Ishikawa (cell line): Measurements from ENCODE around the gene PEMT.

Source experiments
- CEBPB ChIP-seq: IDR thresholded peaks from 2 replicates; pipeline ENCODE4 v1.6.1; 2012
- CREB1 ChIP-seq: IDR thresholded peaks from 2 replicates; pipeline ENCODE4 v1.6.1; 2012; ENCODE audit warnings: low read depth
- EP300 ChIP-seq: IDR thresholded peaks from 2 replicates; pipeline ENCODE4 v1.6.1; 2012; ENCODE audit warnings: borderline replicate concordance
- RAD21 ChIP-seq: IDR thresholded peaks from 2 replicates; pipeline ENCODE4 v1.6.1; 2012; ENCODE audit warnings: low read depth
- TAF1 ChIP-seq: IDR thresholded peaks from 2 replicates; pipeline ENCODE4 v1.6.1; 2012; ENCODE audit warnings: low read depth, mild to moderate bottlenecking
- TCF12 ChIP-seq: IDR thresholded peaks from 2 replicates; pipeline ENCODE4 v1.6.1; 2012; ENCODE audit warnings: low read depth
- YY1 ChIP-seq: IDR thresholded peaks from 2 replicates; pipeline ENCODE4 v1.6.1; 2012; ENCODE audit warnings: low read depth
- ZBTB7A ChIP-seq: IDR thresholded peaks from 2 replicates; pipeline ENCODE4 v1.6.1; 2012; ENCODE audit warnings: low read depth
- TF ChIP-seq, protein P1 (sequence below): IDR thresholded peaks from 2 replicates; pipeline ENCODE4 v1.6.1; 2012; ENCODE audit warnings: low read depth, mild to moderate bottlenecking
- TF ChIP-seq, protein P2 (sequence below): IDR thresholded peaks from 2 replicates; pipeline ENCODE4 v1.6.1; 2012

DNA sequence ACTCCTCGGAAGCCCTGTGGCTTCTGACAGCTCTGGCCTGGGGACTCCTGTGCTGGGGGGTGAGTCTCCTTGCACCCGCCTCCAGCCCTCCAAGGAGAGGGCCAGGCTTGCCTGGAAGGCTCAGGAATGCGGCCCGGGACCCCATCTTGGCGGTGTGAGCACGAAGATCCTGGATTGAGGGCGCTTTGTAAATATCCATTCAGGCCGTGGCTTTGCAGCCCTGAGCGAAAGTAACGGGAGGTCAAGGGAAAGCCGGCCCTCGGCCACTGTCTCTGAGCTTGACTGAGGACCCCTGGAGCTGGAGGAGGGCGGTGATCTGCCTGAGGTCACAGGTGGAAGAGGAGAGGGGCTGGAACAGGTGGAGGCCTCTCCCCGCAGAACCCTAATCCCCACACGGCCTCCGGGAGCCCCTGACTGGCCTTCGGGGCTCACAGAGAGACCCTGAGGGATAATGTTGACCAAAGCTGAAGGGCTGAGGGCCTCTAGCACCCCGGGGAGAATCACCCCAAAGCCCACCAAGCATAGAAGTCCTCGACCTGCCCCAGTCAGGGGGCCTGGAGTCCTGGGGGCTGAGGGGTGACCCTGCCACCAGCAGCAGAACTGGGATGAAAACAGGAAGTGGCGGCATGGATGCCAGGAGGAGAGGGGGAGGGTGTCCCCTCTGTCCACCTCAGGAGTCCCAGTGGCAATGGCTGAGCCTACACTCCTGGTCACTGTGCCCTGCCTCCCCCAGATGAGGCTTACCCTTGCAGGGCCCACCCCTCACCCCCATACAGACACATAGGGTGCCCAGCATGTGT lies 87.0 kb downstream of the PEMT start:
- TF ChIP-seq YY1 (no peak), CREB1 (no peak), RAD21 (no peak), EP300 (no peak), CEBPB (no peak), TAF1 (no peak), ZBTB7A (no peak), TCF12 (no peak)
- TF ChIP-seq, protein P1, sequence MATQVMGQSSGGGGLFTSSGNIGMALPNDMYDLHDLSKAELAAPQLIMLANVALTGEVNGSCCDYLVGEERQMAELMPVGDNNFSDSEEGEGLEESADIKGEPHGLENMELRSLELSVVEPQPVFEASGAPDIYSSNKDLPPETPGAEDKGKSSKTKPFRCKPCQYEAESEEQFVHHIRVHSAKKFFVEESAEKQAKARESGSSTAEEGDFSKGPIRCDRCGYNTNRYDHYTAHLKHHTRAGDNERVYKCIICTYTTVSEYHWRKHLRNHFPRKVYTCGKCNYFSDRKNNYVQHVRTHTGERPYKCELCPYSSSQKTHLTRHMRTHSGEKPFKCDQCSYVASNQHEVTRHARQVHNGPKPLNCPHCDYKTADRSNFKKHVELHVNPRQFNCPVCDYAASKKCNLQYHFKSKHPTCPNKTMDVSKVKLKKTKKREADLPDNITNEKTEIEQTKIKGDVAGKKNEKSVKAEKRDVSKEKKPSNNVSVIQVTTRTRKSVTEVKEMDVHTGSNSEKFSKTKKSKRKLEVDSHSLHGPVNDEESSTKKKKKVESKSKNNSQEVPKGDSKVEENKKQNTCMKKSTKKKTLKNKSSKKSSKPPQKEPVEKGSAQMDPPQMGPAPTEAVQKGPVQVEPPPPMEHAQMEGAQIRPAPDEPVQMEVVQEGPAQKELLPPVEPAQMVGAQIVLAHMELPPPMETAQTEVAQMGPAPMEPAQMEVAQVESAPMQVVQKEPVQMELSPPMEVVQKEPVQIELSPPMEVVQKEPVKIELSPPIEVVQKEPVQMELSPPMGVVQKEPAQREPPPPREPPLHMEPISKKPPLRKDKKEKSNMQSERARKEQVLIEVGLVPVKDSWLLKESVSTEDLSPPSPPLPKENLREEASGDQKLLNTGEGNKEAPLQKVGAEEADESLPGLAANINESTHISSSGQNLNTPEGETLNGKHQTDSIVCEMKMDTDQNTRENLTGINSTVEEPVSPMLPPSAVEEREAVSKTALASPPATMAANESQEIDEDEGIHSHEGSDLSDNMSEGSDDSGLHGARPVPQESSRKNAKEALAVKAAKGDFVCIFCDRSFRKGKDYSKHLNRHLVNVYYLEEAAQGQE: no peak
- TF ChIP-seq, protein P2, sequence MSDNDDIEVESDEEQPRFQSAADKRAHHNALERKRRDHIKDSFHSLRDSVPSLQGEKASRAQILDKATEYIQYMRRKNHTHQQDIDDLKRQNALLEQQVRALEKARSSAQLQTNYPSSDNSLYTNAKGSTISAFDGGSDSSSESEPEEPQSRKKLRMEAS: no peak
